GM12878 (cell line): ENCODE data around the gene CFAP157. TPM values are rescaled to one million over a fixed set of nuclear protein-coding genes. Genes with fewer than 3 reads are reported as not detected.

Experiments
- ATAC-seq: fragments of 200-7000 bp; cut with Tn5 transposase; 3 replicates; pipeline ENCODE4 v1.9.1; 2020; ENCODE audit warnings: mild to moderate bottlenecking, moderate library complexity
- BruUV-seq: library from RNA; stranded (reverse); fragments of 400-500 nt; replicated peaks from 2 replicates; lab custom pipeline; 2021; lab: Mats Ljungman, UMichigan
- CTCF ChIA-PET: fragments of 300-600 bp; sonication (Branson Sonifier 250); formaldehyde crosslinking; extraction: SDS; loops from one replicate; lab custom pipeline; 2021; ENCODE audit warnings: inconsistent platforms; lab: Yijun Ruan, JAX
- POLR2A ChIA-PET: fragments of 350-600 bp; formaldehyde crosslinking; extraction: SDS; loops from one replicate; lab custom pipeline; 2021; ENCODE audit warnings: inconsistent platforms; lab: Charles Lee
- RAD21 ChIA-PET: fragments of 300-600 bp; sonication (Branson Sonifier 250); formaldehyde crosslinking; loops from one replicate; lab custom pipeline; 2023; ENCODE audit warnings: antibody characterized with exemption; ENCODE audit not compliant: unreplicated experiment; lab: Charles Lee
- SMC1A ChIA-PET: fragments of 300-600 bp; sonication (Branson Sonifier 250); formaldehyde crosslinking; loops from one replicate; lab custom pipeline; 2023; ENCODE audit not compliant: unreplicated experiment, uncharacterized antibody; lab: Charles Lee
- DNase-seq: peaks from one replicate; pipeline ENCODE4 v3.0.0-alpha.2; 2011; ENCODE audit warnings: low read depth, low spot score
- FAIRE-seq: peaks from 3 replicates; lab custom pipeline; 2011; peaks lifted over from hg19 to GRCh38; lab: Jason Lieb, UNC
- H2AFZ ChIP-seq: 2 replicates; pipeline ENCODE4 v1.6.0; 2011; ENCODE audit warnings: low read depth, low read length, control low read depth; ENCODE audit not compliant: control insufficient read depth
- H3K27ac ChIP-seq: 2 replicates; pipeline ENCODE4 v1.5.1; 2011; ENCODE audit warnings: control low read depth; ENCODE audit not compliant: control insufficient read depth, insufficient read depth
- H3K27me3 ChIP-seq, 2 experiments: replicated peaks in 1 of 2; 2 replicates each; pipeline versions ENCODE4 v1.6.0 to v1.6.1; 2011; ENCODE audit warnings: low read length in 1 of 2; ENCODE audit not compliant: control insufficient read depth in 2 of 2, insufficient read depth in 2 of 2
- H3K36me3 ChIP-seq, 2 experiments: 2 replicates each; pipeline ENCODE4 v1.5.1; 2011; ENCODE audit warnings: low read length in 1 of 2; ENCODE audit not compliant: control insufficient read depth in 2 of 2, insufficient read depth in 2 of 2
- H3K4me1 ChIP-seq: 2 replicates; pipeline ENCODE4 v1.6.1; 2011; ENCODE audit warnings: mild to moderate bottlenecking, low read length, moderate library complexity, mixed read lengths; ENCODE audit not compliant: control insufficient read depth, insufficient read depth
- H3K4me2 ChIP-seq: 2 replicates; pipeline ENCODE4 v1.6.0; 2011; ENCODE audit warnings: control low read depth; ENCODE audit not compliant: control insufficient read depth, insufficient read depth
- H3K4me3 ChIP-seq: fragments of 200-600 bp; sonication (generic); 2 replicates; pipeline ENCODE4 v1.5.1; 2016
- H3K79me2 ChIP-seq: 2 replicates; pipeline ENCODE4 v1.6.0; 2011; ENCODE audit warnings: low read length; ENCODE audit not compliant: control insufficient read depth, insufficient read depth
- H3K9ac ChIP-seq: 2 replicates; pipeline ENCODE4 v1.8.0; 2011; ENCODE audit warnings: low read length, control low read depth, mixed read lengths; ENCODE audit not compliant: control insufficient read depth, insufficient read depth
- H3K9me3 ChIP-seq: replicated peaks from 3 replicates; pipeline ENCODE4 v1.5.1; 2011; ENCODE audit warnings: mild to moderate bottlenecking, low read length; ENCODE audit not compliant: control insufficient read depth, insufficient read depth
- H4K20me1 ChIP-seq: 2 replicates; pipeline ENCODE4 v1.6.0; 2011; ENCODE audit not compliant: control insufficient read depth, insufficient read depth
- ASH2L ChIP-seq: fragments of 300-600, 200-600 bp; sonication (generic); IDR thresholded peaks from 2 replicates; pipeline ENCODE4 v1.6.1; 2017; ENCODE audit warnings: low read depth, mild to moderate bottlenecking, borderline replicate concordance
- ATF7 ChIP-seq: fragments of 450-650 bp; IDR thresholded peaks from 2 replicates; pipeline ENCODE4 v1.6.1; 2016; ENCODE audit warnings: low read depth, mild to moderate bottlenecking
- BRCA1 ChIP-seq: IDR thresholded peaks from 2 replicates; pipeline ENCODE4 v1.6.1; 2011; ENCODE audit warnings: low read depth, low read length, improper control_type of control experiment
- CHD4 ChIP-seq: fragments of 200-600 bp; sonication (generic); IDR thresholded peaks from 2 replicates; pipeline ENCODE4 v1.6.1; 2016; ENCODE audit warnings: mild to moderate bottlenecking
- EED ChIP-seq: sonication (generic); IDR thresholded peaks from 2 replicates; pipeline ENCODE4 v1.6.1; 2016; ENCODE audit warnings: antibody characterized with exemption, low read depth
- EZH2 ChIP-seq: IDR thresholded peaks from 2 replicates; pipeline ENCODE4 v1.6.1; 2012; ENCODE audit warnings: low read depth, mild to moderate bottlenecking, control low read depth, inconsistent platforms, low read length, borderline replicate concordance; ENCODE audit not compliant: control insufficient read depth
- HDGF ChIP-seq: fragments of 450-650 bp; IDR thresholded peaks from 2 replicates; pipeline ENCODE4 v1.6.1; 2016; ENCODE audit warnings: antibody characterized with exemption
- IKZF2 ChIP-seq, 2 experiments: fragments of 450-650 bp; IDR thresholded peaks; 2 replicates each; pipeline ENCODE4 v1.6.1; 2017; ENCODE audit warnings: mild to moderate bottlenecking in 2 of 2, moderate library complexity in 2 of 2
- MTA3 ChIP-seq: IDR thresholded peaks from 2 replicates; pipeline ENCODE4 v1.6.1; 2012; ENCODE audit warnings: low read length, inconsistent platforms, borderline replicate concordance
- POLR2AphosphoS5 ChIP-seq: IDR thresholded peaks from 2 replicates; pipeline ENCODE4 v1.6.1; 2011; ENCODE audit warnings: mild to moderate bottlenecking, low read length, inconsistent platforms
- RUNX3 ChIP-seq: IDR thresholded peaks from 2 replicates; pipeline ENCODE4 v1.6.1; 2012; ENCODE audit warnings: low read length, inconsistent platforms
- SMAD5 ChIP-seq: IDR thresholded peaks from 2 replicates; pipeline ENCODE4 v1.6.1; 2016; ENCODE audit warnings: antibody characterized with exemption, low read depth
- SRF ChIP-seq, 2 experiments: IDR thresholded peaks; 2 replicates each; pipeline ENCODE4 v1.6.1; 2011; ENCODE audit warnings: low read depth in 2 of 2, low read length in 2 of 2, mild to moderate bottlenecking in 1 of 2, moderate library complexity in 1 of 2
- STAT3 ChIP-seq: IDR thresholded peaks from 2 replicates; pipeline ENCODE4 v1.6.1; 2011; ENCODE audit warnings: low read depth, low read length, improper control_type of control experiment
- TCF7 ChIP-seq: IDR thresholded peaks from 2 replicates; pipeline ENCODE4 v1.6.1; 2014; ENCODE audit warnings: antibody characterized with exemption, borderline replicate concordance
- YY1 ChIP-seq: IDR thresholded peaks from 2 replicates; pipeline ENCODE4 v1.6.1; 2011; ENCODE audit warnings: low read depth, mild to moderate bottlenecking, low read length
- ZNF622 ChIP-seq: fragments of 450-650 bp; IDR thresholded peaks from 2 replicates; pipeline ENCODE4 v1.6.1; 2017; ENCODE audit warnings: mild to moderate bottlenecking, inconsistent platforms
- WGBS: methylation state at CpG from one replicate; pipeline ENCODE4 v1.1.6; 2016; ENCODE audit warnings: low lambda C conversion rate; ENCODE audit not compliant: insufficient replicate concordance, insufficient coverage; ENCODE audit errors: missing lambda C conversion rate; 5-methylcytosine and 5-hydroxymethylcytosine counted together
- in situ Hi-C: fragments of 300-500 bp; cut with MboI; formaldehyde crosslinking; loops from 9 replicates; pipeline ENCODE4 v1.14.3; 2018; ENCODE audit warnings: mixed read lengths
- intact Hi-C: fragments of 100-400 bp; cut with micrococcal nuclease; formaldehyde crosslinking; loops from one replicate; pipeline ENCODE4 v1.14.2; 2022; ENCODE audit not compliant: unreplicated experiment
- polyA plus RNA-seq, 11 experiments: library from polyadenylated mRNA; depleted of rRNA in 4 of 11; unstranded in 6 of 11; stranded (reverse) in 5 of 11; fragments of >200 nt; fragmentation: Nextera tagmentation in 4 of 11; fragmentation: Illumina TruSeq in 1 of 11; extraction: Ambion mirVana in 4 of 11; extraction: Trizol in 1 of 11; gene quantifications; 1 replicate in 1 of 11; 2 replicates in 10 of 11; pipeline versions ENCODE4 v1.2.1 to v1.2.3, GENCODE V29; 2011 to 2016; ENCODE audit warnings: inconsistent platforms in 2 of 11, missing spikeins in 2 of 11, low read depth in 1 of 11
- total RNA-seq, 4 experiments: library from RNA; depleted of rRNA in 3 of 4; stranded (reverse); fragments of >200 nt in 3 of 4; fragmentation: Illumina TruSeq in 1 of 4; extraction: Trizol in 1 of 4; gene quantifications; 2 replicates each; pipeline versions ENCODE4 v1.2.1 to v1.2.3, GENCODE V29; 2013 to 2021
- TF ChIP-seq, protein P1 (sequence below): fragments of 450-650 bp; IDR thresholded peaks from 2 replicates; pipeline ENCODE4 v1.6.1; 2017; ENCODE audit warnings: low read depth, mild to moderate bottlenecking, moderate library complexity
- TF ChIP-seq, protein P2 (sequence below): fragments of 450-650 bp; IDR thresholded peaks from 2 replicates; pipeline ENCODE4 v1.6.1; 2014; ENCODE audit warnings: mild to moderate bottlenecking
- TF ChIP-seq, protein P3 (sequence below): IDR thresholded peaks from 2 replicates; pipeline ENCODE4 v1.6.1; 2012; ENCODE audit warnings: low read depth, low read length, improper control_type of control experiment

CFAP157 gene
- total and polyA plus RNA-seq, 10 of the 15 experiments (the other 5 are each of a cell fraction or from before 2014, with no cell fraction given), result 0.08 to 0.72 TPM; not detected in 8

DNA sequence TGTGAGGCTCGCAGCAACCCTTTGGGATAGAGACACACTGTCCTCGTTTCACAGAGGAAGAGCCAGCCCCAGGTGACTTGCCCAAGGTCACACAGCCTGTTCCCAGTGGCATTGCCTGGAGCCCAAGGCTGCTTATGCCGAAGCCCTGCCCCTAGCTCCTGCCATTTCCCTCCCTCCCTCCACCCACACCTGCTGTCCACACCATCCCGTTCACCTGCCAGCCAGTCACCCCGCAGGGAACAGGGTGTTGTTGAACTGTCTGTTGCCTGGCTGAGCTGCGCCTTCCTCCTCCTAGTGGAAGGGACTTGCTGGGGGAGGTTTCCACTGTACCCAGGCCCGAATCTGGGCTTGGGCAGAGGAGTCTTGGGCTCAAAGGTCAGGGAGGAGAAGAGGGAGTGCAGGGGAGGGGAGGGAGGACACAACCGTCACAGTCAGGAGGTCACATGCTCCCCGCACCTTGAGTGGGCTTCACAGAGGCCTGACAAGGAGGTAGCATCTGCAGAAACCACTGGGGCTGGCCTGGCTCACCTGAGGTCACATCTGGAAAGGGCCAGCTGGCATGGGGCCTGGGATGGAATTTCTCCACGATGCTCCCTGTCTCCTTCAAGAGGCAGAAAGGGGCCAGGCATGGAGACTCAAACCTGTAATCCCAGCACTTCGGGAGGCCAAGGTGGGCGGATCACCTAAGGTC lies 15.4 kb downstream of the CFAP157 start (continued):
- TF ChIP-seq, protein P1, sequence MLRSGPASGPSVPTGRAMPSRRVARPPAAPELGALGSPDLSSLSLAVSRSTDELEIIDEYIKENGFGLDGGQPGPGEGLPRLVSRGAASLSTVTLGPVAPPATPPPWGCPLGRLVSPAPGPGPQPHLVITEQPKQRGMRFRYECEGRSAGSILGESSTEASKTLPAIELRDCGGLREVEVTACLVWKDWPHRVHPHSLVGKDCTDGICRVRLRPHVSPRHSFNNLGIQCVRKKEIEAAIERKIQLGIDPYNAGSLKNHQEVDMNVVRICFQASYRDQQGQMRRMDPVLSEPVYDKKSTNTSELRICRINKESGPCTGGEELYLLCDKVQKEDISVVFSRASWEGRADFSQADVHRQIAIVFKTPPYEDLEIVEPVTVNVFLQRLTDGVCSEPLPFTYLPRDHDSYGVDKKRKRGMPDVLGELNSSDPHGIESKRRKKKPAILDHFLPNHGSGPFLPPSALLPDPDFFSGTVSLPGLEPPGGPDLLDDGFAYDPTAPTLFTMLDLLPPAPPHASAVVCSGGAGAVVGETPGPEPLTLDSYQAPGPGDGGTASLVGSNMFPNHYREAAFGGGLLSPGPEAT, result no peak
- TF ChIP-seq, protein P2, sequence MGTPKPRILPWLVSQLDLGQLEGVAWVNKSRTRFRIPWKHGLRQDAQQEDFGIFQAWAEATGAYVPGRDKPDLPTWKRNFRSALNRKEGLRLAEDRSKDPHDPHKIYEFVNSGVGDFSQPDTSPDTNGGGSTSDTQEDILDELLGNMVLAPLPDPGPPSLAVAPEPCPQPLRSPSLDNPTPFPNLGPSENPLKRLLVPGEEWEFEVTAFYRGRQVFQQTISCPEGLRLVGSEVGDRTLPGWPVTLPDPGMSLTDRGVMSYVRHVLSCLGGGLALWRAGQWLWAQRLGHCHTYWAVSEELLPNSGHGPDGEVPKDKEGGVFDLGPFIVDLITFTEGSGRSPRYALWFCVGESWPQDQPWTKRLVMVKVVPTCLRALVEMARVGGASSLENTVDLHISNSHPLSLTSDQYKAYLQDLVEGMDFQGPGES, result no peak
- no peak for TF ChIP-seq YY1

DNA sequence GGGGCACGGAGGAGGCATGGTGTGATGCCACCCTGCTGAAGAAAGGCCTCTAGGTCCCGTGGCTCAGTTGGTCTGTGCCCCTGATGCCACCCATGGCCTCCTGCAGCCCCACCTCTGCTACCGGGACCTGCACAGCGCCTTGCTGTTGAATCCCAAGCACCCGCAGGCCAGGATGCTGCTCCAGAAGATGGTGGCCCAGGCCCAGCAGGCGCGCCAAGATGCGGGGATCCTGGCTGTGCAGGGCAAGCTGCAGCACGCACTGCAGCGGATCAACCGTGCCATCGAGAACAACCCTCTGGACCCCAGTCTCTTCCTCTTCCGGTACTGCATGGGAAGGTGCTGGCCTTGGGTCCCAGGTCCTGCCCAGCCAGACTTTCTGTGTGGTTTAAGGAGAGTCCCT lies 16.2 kb downstream of the CFAP157 start:
- Histone ChIP-seq H3K9ac (no peak overlapping the region), H3K27me3 (no peaks in the 10 kb centered on the region), H4K20me1 (no peaks in the 10 kb centered on the region), H3K79me2 (no peaks in the 10 kb centered on the region), H3K4me2 (no peak overlapping the region), H3K9me3 (no peaks in the 10 kb centered on the region), H3K4me3 (no peak overlapping the region), H2AFZ (no peak overlapping the region), H3K36me3 (no peaks in the 10 kb centered on the region), H3K27ac (no peak overlapping the region), H3K4me1 (no peaks in the 10 kb centered on the region)
- BruUV-seq, result no TSS peak
- WGBS, result 66% methylated on average over 13 of the region's 13 CpGs
- ChIA-PET SMC1A (no interaction called here), POLR2A (no interaction called here), CTCF (no interaction called here), RAD21 (no interaction called here)
- intact Hi-C loops, result no loop called here
- ATAC-seq (no peak), FAIRE-seq (no peak), DNase-seq (no peak)
- in situ Hi-C loops, result no loop called here
- TF ChIP-seq SMAD5 (no peak), ZNF622 (no peak), RUNX3 (no peak), BRCA1 (no peak), STAT3 (no peak), POLR2AphosphoS5 (no peak), SRF (IDR thresholded peaks at IDR 0.05; ENCODE audit: low read depth in 2 of 2, low read length in 2 of 2) (no peak), CHD4 (no peak), HDGF (no peak), MTA3 (no peak), ATF7 (no peak), TCF7 (no peak), IKZF2 (IDR thresholded peaks at IDR 0.05) (no peak), EED (no peak), ASH2L (no peak), EZH2 (no peak)
- TF ChIP-seq, protein P3, sequence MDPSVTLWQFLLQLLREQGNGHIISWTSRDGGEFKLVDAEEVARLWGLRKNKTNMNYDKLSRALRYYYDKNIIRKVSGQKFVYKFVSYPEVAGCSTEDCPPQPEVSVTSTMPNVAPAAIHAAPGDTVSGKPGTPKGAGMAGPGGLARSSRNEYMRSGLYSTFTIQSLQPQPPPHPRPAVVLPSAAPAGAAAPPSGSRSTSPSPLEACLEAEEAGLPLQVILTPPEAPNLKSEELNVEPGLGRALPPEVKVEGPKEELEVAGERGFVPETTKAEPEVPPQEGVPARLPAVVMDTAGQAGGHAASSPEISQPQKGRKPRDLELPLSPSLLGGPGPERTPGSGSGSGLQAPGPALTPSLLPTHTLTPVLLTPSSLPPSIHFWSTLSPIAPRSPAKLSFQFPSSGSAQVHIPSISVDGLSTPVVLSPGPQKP, result no peak
